ENCODE results near the gene RPTOR. TPM values are rescaled to one million over a fixed set of nuclear protein-coding genes. Genes with fewer than 3 reads are reported as not detected.

RPTOR gene
- total RNA-seq, 1 experiment from 2014 or later, result 58.0 TPM

DNA sequence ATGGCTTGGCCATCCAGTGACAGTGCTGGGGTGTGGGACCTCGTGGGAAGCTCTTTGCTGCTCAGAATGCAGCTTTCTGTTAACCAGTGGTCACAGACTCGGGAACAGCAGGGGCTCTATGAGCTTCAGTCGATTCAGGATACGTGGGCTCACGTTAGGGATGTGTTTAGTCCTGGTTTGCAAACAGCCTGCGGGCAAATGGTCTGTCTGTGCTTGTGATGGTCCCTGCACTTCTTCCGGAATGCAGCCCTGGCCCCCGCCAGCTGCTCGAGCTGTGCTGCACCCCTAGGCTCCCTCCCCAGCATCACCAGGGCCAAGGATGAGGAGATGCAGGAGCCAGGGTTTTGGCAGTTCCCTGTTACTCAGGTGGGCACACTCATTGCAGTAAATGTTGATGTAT lies 274.2 kb downstream of the RPTOR start:
- H3K4me1 ChIP-seq (ENCODE audit: control insufficient read depth, insufficient read depth, low read length), result no peaks in the 10 kb centered on the region
- no peak overlapping the region for H3K27ac ChIP-seq (ENCODE audit: low read length)
- BruUV-seq (replicated peaks), result no TSS peak
- intact Hi-C loops (cut with micrococcal nuclease; ENCODE audit: unreplicated experiment), result no loop called here
- in situ Hi-C loops (cut with HindIII; ENCODE audit: low pct_unique_long_range_greater_than_20kb, low sequenced_read_pairs), result no loop called here
- H3K36me3 ChIP-seq (ENCODE audit: control insufficient read depth, insufficient read depth, low read length), result no peaks in the 10 kb centered on the region
- ATAC-seq, result no peak
- POLR2A ChIA-PET, result interaction anchor here (0.6 kb wide), 1 partner anchor 404 kb away, joined by 3 read pairs; the partner anchor contains the start of gene CEP131
- DNase-seq (ENCODE audit: low read depth, low spot score), result no peak
- no peak for TF ChIP-seq TCF7L2 (IDR thresholded peaks at IDR 0.05; ENCODE audit: low read depth, low read length)
- TF ChIP-seq POLR2AphosphoS5 (IDR thresholded peaks at IDR 0.05; ENCODE audit: low read depth, low read length), result no peak
- TF ChIP-seq, protein P1, sequence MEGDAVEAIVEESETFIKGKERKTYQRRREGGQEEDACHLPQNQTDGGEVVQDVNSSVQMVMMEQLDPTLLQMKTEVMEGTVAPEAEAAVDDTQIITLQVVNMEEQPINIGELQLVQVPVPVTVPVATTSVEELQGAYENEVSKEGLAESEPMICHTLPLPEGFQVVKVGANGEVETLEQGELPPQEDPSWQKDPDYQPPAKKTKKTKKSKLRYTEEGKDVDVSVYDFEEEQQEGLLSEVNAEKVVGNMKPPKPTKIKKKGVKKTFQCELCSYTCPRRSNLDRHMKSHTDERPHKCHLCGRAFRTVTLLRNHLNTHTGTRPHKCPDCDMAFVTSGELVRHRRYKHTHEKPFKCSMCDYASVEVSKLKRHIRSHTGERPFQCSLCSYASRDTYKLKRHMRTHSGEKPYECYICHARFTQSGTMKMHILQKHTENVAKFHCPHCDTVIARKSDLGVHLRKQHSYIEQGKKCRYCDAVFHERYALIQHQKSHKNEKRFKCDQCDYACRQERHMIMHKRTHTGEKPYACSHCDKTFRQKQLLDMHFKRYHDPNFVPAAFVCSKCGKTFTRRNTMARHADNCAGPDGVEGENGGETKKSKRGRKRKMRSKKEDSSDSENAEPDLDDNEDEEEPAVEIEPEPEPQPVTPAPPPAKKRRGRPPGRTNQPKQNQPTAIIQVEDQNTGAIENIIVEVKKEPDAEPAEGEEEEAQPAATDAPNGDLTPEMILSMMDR (IDR thresholded peaks at IDR 0.05), result no peak
- no peaks in the 10 kb centered on the region for H3K9me3 ChIP-seq (ENCODE audit: control insufficient read depth, insufficient read depth, low read depth, low read length)
- CTCF ChIA-PET, result no interaction called here
- H3K4me3 ChIP-seq (ENCODE audit: low read depth in 2 of 2, low read length in 2 of 2), result no peak overlapping the region
- H3K27me3 ChIP-seq (ENCODE audit: control insufficient read depth, insufficient read depth, low read length), result no peaks in the 10 kb centered on the region

GRCh38 chr17:80819422-80820164 lies 275.0 kb downstream of the RPTOR start:
- no peak for TF ChIP-seq SIN3A (IDR thresholded peaks at IDR 0.05; ENCODE audit: borderline replicate concordance, insufficient read depth, low read depth, low read length)
- TF ChIP-seq POLR2AphosphoS5 (IDR thresholded peaks at IDR 0.05; ENCODE audit: low read depth, low read length), result no peak
- TF ChIP-seq, protein P1 (IDR thresholded peaks at IDR 0.05), result no peak
- TF ChIP-seq, protein P2, sequence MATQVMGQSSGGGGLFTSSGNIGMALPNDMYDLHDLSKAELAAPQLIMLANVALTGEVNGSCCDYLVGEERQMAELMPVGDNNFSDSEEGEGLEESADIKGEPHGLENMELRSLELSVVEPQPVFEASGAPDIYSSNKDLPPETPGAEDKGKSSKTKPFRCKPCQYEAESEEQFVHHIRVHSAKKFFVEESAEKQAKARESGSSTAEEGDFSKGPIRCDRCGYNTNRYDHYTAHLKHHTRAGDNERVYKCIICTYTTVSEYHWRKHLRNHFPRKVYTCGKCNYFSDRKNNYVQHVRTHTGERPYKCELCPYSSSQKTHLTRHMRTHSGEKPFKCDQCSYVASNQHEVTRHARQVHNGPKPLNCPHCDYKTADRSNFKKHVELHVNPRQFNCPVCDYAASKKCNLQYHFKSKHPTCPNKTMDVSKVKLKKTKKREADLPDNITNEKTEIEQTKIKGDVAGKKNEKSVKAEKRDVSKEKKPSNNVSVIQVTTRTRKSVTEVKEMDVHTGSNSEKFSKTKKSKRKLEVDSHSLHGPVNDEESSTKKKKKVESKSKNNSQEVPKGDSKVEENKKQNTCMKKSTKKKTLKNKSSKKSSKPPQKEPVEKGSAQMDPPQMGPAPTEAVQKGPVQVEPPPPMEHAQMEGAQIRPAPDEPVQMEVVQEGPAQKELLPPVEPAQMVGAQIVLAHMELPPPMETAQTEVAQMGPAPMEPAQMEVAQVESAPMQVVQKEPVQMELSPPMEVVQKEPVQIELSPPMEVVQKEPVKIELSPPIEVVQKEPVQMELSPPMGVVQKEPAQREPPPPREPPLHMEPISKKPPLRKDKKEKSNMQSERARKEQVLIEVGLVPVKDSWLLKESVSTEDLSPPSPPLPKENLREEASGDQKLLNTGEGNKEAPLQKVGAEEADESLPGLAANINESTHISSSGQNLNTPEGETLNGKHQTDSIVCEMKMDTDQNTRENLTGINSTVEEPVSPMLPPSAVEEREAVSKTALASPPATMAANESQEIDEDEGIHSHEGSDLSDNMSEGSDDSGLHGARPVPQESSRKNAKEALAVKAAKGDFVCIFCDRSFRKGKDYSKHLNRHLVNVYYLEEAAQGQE (IDR thresholded peaks at IDR 0.05; ENCODE audit: insufficient read depth in 1 of 2, low read depth in 2 of 2, low read length in 1 of 2), result no peak
- TF ChIP-seq TCF7L2 (IDR thresholded peaks at IDR 0.05; ENCODE audit: low read depth, low read length), result no peak
- no peak for ATAC-seq
- Histone ChIP-seq H3K9me3 (ENCODE audit: control insufficient read depth, insufficient read depth, low read depth, low read length) (no peaks in the 10 kb centered on the region), H3K4me3 (ENCODE audit: low read depth in 2 of 2, low read length in 2 of 2) (no peak overlapping the region), H3K36me3 (ENCODE audit: control insufficient read depth, insufficient read depth, low read length) (no peaks in the 10 kb centered on the region), H3K27me3 (ENCODE audit: control insufficient read depth, insufficient read depth, low read length) (no peaks in the 10 kb centered on the region), H3K4me1 (ENCODE audit: control insufficient read depth, insufficient read depth, low read length) (no peaks in the 10 kb centered on the region), H3K27ac (ENCODE audit: low read length) (no peak overlapping the region)
- intact Hi-C loops (cut with micrococcal nuclease; ENCODE audit: unreplicated experiment) (no loop called here), in situ Hi-C loops (cut with HindIII; ENCODE audit: low pct_unique_long_range_greater_than_20kb, low sequenced_read_pairs) (no loop called here)
- no peak for DNase-seq (ENCODE audit: low read depth, low spot score)
- POLR2A ChIA-PET, result interaction anchor here (0.6 kb wide), 2 partner anchors 30 to 403 kb away, joined by 3 read pairs; partner anchors contain the start of gene CEP131
- no TSS peak for BruUV-seq (replicated peaks)
- CTCF ChIA-PET, result no interaction called here
